Activated CD8-positive, alpha-beta memory T cell treated with anti-CD3 and anti-CD28 coated beads, Interleukin-2, amount 10 ng/mL, durations not matched to agents 7 days and 5 days (primary cell): Measurements from ENCODE around the gene ACTL6B. TPM values are rescaled to one million over a fixed set of nuclear protein-coding genes. Genes with fewer than 3 reads are reported as not detected.

ENCODE experiments used
- ATAC-seq: fragments of 150-1000 bp; cut with Tn5 transposase; one replicate; pipeline ENCODE4 v1.10.0; 2021; ENCODE audit warnings: moderate library complexity
- CTCF ChIA-PET: fragments of 350-600 bp; sonication (Branson Sonifier 250); formaldehyde crosslinking; loops from one replicate; lab custom pipeline; 2021; ENCODE audit warnings: antibody characterized with exemption; lab: Charles Lee
- DNase-seq: peaks from one replicate; pipeline ENCODE4 v3.0.0-alpha.2; 2020
- H3K27ac Mint-ChIP-seq: one replicate; pipeline ENCODE4 v1.8.0; 2021; ENCODE audit warnings: mild to moderate bottlenecking, mixed read lengths
- H3K27me3 Mint-ChIP-seq: one replicate; pipeline ENCODE4 v1.8.0; 2021; ENCODE audit warnings: mixed read lengths
- H3K36me3 Mint-ChIP-seq: one replicate; pipeline ENCODE4 v1.8.0; 2021; ENCODE audit warnings: mild to moderate bottlenecking, mixed read lengths
- H3K4me1 Mint-ChIP-seq: one replicate; pipeline ENCODE4 v1.8.0; 2021; ENCODE audit warnings: mixed read lengths
- H3K4me3 Mint-ChIP-seq: one replicate; pipeline ENCODE4 v1.8.0; 2021; ENCODE audit warnings: mild to moderate bottlenecking, moderate library complexity, mixed read lengths
- H3K9me3 Mint-ChIP-seq: one replicate; pipeline ENCODE4 v1.8.0; 2022; ENCODE audit warnings: low read depth, mixed read lengths
- total RNA-seq, 2 experiments: library from RNA; stranded (reverse); gene quantifications; one replicate each; pipeline ENCODE4 v1.2.3, GENCODE V29; 2021

The ACTL6B gene
- total RNA-seq, 2 experiments from 2014 or later = not detected

DNA sequence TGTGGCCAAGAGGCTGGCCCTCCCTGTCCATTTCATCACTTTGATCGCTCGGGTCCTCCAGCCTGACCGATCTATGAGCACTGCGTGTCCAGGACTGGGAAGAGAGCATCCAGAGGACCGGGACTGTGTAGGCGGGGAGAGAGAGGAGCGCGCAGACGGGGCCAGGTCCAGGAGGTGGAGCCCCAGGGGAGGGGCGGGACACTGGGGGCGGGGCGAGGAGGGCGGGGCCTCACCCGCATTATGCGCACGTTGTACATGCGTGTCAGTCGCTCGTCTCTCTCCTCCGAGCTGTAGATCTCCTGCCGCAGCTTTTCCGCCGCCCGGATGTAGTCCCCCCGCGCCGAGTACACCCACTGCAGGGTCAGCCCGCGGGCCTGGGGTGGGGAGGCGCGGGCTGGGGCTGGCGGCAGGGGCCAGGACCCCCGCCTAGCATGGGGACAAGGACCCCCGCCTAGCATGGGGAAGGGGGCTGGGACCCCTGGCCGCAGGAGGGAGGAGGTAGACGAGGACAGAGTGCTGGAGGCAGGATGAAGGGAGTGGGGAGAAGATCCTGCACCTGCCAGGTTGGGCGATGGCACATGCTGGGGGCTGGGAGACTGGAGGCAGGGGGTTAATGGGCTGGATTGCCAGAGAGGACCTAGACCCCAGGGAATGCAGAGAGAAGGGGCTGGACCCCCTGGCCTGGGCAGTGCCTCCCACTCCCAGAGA is 29.6 kb downstream of the ACTL6B start:
- Mint-ChIP-seq H3K4me3 (peak overlapping the region; percentile 69), H3K27me3 (no peaks in the 10 kb centered on the region), H3K9me3 (no peaks in the 10 kb centered on the region), H3K27ac (peak overlapping the region; percentile 81), H3K4me1 (peaks cover 50% of the 10 kb centered on the region), H3K36me3 (peaks cover 5% of the 10 kb centered on the region)
- DNase-seq (peak; percentile 96), ATAC-seq (peak; percentile 96)
- CTCF ChIA-PET = interaction anchor here (1.1 to 4.8 kb wide), 9 partner anchors 8 to 144 kb away, joined by 3 to 21 read pairs (median 6); partner anchors contain the start of genes FBXO24, GIGYF1, MOSPD3 and POP7

DNA sequence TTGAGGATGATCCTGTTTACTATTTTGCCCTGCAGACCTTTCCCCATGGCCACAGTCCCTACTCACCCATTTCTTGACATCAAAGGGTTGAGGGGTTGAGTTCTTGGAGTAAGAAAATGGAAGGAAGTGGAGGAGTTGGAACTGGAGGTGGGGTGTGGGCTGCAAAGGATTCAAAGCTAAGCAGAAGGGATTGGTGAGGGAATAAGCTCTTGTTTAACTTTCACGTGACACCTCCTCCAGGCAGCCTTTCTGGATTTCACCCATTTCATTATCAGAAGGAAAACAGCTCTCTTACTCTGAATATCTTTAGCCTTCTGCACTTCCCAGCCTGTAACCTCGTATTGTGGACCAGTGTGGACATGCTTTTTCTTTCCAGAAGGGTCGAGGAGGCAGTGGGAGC is 30.2 kb downstream of the ACTL6B start:
- ATAC-seq (no peak), DNase-seq (no peak)
- peak overlapping the region; percentile 69 for H3K4me3 Mint-ChIP-seq
- H3K27me3 Mint-ChIP-seq = no peaks in the 10 kb centered on the region
- CTCF ChIA-PET = interaction anchor here (0.8 to 4.8 kb wide), 10 partner anchors 9 to 143 kb away, joined by 3 to 21 read pairs (median 5); partner anchors contain the start of genes FBXO24, GIGYF1, MOSPD3 and POP7
- peaks cover 48% of the 10 kb centered on the region for H3K4me1 Mint-ChIP-seq
- H3K27ac Mint-ChIP-seq = peak overlapping the region; percentile 81
- H3K9me3 Mint-ChIP-seq = no peaks in the 10 kb centered on the region
- H3K36me3 Mint-ChIP-seq = peaks cover 5% of the 10 kb centered on the region

DNA sequence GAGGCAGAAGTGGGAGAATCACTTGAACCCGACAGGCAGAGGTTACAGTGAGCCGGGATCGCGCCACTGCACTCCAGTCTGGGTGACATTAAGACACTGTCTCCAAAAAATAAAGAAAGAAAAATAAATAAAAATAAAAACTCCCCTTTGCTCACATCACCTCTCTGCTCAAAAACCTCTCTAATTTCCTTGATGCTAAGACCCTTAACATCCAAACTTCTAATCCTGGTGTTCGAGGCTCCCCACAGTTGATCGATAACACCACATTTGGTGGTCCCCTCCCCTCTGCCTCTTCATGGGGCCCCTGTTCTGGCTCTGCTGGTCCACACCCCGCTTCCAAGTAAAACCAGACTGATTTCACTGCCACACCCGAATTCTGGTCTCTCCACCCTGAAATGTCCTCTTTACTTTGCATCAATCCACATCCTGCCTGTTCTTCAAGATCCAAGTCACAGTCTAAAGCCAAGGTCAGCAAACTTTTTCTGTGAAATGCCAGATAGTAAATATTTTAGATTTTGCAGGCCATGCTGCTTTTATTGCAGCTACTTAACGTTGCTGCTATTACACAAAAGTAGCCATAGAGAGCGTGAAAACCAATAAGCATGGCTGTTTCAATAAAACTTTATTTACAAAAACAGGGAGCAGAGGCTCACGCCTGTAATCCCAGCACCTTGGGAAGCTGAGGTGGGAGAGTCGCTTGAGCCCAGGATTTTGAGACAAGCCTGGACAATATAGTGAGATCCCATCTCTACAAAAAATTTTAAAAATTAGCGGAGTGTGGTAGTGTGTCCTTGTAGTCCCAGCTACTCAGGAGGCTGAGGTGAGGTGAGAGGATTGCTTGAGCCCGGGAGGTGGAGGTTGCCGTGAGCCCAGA is 32.1 kb downstream of the ACTL6B start:
- no peaks in the 10 kb centered on the region for H3K9me3 Mint-ChIP-seq
- H3K4me1 Mint-ChIP-seq = peaks cover 40% of the 10 kb centered on the region
- DNase-seq = peak; percentile 62
- no peaks in the 10 kb centered on the region for H3K27me3 Mint-ChIP-seq
- CTCF ChIA-PET = interaction anchor here (0.7 to 4.8 kb wide), 7 partner anchors 9 to 511 kb away, joined by 3 to 21 read pairs (median 4); partner anchors contain the start of genes MOSPD3 and POP7
- H3K36me3 Mint-ChIP-seq = peaks cover 3% of the 10 kb centered on the region
- peak overlapping the region; percentile 82 for H3K27ac Mint-ChIP-seq
- peak overlapping the region; percentile 0 for H3K4me3 Mint-ChIP-seq
- ATAC-seq = no peak

DNA sequence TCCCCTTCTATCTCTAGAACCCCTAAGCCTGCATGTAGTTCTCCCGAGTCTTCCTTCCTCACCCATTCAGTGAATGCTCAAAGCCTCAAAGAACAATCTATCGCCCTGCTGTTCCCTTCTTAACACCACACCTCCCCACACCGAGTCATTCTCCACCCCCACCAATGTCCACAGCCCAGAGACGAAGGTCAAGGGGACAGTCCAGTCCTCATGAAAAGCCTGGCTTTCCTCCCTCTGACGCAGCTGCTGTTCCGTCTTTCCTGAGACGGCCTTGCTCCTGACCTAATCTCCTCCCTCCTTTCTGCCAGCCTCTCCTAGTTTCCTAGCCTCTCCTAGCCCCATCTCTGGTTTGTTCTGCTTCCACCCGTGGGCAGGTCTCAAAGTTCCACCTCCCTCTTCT is 34.7 kb downstream of the ACTL6B start:
- ATAC-seq (no peak), DNase-seq (no peak)
- Mint-ChIP-seq H3K9me3 (no peaks in the 10 kb centered on the region), H3K36me3 (peaks cover 1% of the 10 kb centered on the region), H3K27ac (no peak overlapping the region), H3K27me3 (no peaks in the 10 kb centered on the region), H3K4me1 (peaks cover 29% of the 10 kb centered on the region), H3K4me3 (no peak overlapping the region)
- CTCF ChIA-PET = interaction anchor here (1.0 to 2.2 kb wide), 2 partner anchors 9 to 11 kb away, joined by 5 to 7 read pairs; partner anchors contain the start of gene MOSPD3

DNA sequence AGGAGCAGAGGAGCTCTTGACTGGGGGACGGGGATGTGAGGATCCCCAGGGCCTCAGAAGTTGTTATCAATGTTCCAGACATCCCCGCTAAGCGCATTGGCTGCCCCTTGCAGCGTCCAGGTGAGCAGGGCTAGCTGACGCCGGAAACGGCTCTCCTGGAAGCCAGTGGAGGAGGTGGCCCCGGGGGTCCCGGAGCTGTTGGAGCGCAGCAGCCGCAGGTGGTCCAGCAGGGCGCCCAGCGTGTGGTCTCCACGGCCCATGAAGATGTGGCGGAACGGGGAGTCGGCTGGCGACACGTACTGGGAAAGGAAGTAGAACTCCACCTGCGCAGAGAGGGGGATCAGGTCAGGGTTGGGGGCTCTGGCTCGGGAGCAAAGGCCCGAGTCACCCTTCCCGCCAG is 35.4 kb downstream of the ACTL6B start:
- Mint-ChIP-seq H3K9me3 (no peaks in the 10 kb centered on the region), H3K36me3 (peaks cover 1% of the 10 kb centered on the region), H3K4me1 (peaks cover 22% of the 10 kb centered on the region), H3K27ac (no peak overlapping the region), H3K4me3 (no peak overlapping the region), H3K27me3 (no peaks in the 10 kb centered on the region)
- DNase-seq = no peak
- ATAC-seq = no peak
- CTCF ChIA-PET = interaction anchor here (1.7 to 2.2 kb wide), 2 partner anchors 9 kb away, joined by 7 read pairs; partner anchors contain the start of gene MOSPD3

DNA sequence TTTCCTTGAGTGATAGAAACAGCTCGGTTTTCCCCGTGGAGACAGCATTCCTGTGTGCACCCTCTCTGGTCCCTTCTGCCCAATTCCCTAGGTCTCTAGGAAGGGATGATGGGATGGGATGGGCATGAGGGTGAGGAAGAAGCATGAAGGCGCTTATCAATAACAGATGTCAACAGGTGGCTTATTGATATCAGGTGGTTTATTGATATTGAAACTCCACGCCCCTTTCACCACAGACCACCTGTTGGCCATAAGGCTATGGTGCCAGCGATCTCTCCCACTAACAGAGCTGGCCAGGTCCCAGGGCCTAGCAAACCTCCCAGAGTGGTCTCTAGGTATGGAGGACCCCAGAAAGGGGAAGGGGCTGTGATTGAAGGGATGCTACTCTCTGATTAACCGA is 36.0 kb downstream of the ACTL6B start:
- DNase-seq = no peak
- Mint-ChIP-seq H3K27ac (no peak overlapping the region), H3K4me3 (no peak overlapping the region), H3K36me3 (peaks cover 1% of the 10 kb centered on the region), H3K9me3 (no peaks in the 10 kb centered on the region), H3K27me3 (no peaks in the 10 kb centered on the region), H3K4me1 (peaks cover 16% of the 10 kb centered on the region)
- CTCF ChIA-PET = interaction anchor here (1.7 to 2.2 kb wide), 2 partner anchors 8 to 10 kb away, joined by 7 read pairs; partner anchors contain the start of gene MOSPD3
- ATAC-seq = no peak

DNA sequence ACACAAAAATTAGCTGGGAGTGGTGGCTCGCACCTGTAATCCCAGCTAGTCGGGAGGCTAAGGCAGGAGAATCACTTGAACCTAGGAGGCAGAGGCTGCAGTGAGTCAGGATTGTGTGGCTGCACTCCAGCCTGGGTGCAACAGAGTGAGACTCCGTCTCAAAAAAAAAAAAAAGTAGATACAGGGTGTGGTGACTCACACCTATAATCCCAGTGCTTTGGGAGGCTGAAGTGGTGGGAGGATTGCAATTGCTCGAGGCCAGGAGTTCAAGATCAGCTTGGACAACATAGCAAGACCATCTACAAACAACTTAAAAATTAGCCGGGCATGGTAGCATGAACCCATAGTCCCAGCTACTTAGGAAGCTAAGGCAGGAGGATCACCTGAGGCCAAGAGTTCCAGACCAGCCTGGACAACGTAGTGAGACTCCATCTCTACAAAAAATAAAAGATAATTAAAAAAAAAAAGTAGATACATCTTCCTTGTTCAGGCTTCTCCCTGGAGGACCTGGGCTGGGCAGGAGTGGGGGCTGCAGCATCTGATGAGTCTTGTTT is 41.9 kb downstream of the ACTL6B start:
- no peak overlapping the region for H3K4me3 Mint-ChIP-seq
- no peaks in the 10 kb centered on the region for H3K27me3 Mint-ChIP-seq
- DNase-seq = no peak
- no peak overlapping the region for H3K27ac Mint-ChIP-seq
- no peak for ATAC-seq
- H3K9me3 Mint-ChIP-seq = no peaks in the 10 kb centered on the region
- CTCF ChIA-PET = interaction anchor here (0.9 to 5.3 kb wide), 6 partner anchors 10 to 111 kb away, joined by 3 to 49 read pairs (median 9); partner anchors contain the start of gene GIGYF1
- H3K4me1 Mint-ChIP-seq = peaks cover 22% of the 10 kb centered on the region
- H3K36me3 Mint-ChIP-seq = peaks cover 2% of the 10 kb centered on the region

DNA sequence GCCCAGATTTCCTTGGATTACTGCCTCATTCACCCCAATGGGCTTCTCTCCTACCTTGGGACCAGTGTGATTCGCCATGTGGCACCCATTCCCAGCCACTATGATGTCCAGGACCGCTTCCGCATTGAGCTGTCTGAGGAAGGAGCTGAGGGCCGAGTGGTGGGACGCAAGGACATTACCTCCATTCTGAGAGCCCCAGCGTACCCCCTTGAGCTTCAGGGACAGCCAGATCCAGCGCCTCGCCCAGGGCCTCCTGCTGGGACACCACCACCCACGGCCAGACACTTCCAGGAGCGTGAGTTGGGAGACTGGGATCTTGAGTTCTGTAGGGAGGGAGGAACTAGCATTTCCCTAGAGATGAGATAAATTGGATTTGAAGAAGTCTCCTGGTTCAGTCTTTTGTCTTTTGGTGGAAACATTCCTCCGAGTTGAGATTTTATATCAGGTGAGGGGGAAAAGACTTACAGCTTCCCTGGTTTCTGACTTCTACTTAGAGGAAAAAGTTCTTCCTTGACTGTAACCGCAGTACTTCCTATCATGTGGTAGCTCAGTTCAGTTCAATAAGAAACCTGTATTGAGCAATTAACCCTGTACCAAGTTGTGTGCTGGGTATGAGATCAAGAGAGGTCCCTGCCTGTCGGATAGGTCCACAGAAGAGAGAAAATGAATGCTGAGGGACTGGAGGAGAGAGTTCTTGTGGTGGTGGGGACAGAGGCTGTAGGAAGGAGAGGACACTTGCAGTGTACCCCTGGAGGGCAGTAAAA is 42.7 kb downstream of the ACTL6B start:
- Mint-ChIP-seq H3K27ac (no peak overlapping the region), H3K4me1 (peaks cover 22% of the 10 kb centered on the region), H3K9me3 (no peaks in the 10 kb centered on the region), H3K36me3 (peaks cover 2% of the 10 kb centered on the region), H3K27me3 (no peaks in the 10 kb centered on the region), H3K4me3 (peak overlapping the region; percentile 80)
- DNase-seq = no peak
- ATAC-seq = no peak
- CTCF ChIA-PET = interaction anchor here (0.6 to 5.3 kb wide), 14 partner anchors 8 to 186 kb away, joined by 3 to 49 read pairs (median 8); partner anchors contain the start of genes GIGYF1, MEPCE and POP7

DNA sequence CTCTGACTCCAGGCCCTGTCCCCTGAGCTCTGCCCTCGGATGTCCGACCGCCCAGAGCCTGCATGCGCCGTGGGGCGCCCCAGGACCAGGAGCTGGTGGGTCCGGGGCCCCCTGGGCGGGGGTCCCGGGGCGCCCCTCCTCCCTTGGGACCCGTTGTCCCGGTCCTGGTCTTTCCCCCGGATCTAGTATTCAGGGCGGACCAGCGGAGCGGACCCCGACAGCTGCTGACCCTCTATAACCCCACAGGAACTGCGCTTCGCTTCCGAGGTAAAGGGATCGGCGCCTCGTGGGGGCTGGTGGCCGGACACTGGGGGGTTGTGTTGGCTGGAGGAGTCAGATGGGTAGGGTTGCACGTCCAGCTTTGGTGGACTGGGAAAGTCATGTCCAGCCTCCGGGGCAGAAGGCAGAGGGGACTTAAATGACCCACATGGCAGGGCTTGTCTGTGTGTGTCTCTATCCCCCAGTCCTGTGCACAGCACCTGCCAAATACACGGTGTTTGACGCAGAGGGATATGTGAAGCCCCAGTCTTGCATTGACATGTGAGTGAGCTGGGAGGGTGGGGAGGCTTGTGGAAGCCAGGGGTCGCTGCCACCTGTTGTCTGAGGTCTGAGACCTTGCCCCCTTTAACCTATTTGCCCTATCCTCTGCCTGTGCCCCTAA is 43.4 kb downstream of the ACTL6B start:
- Mint-ChIP-seq H3K9me3 (no peaks in the 10 kb centered on the region), H3K27me3 (no peaks in the 10 kb centered on the region), H3K4me1 (peaks cover 22% of the 10 kb centered on the region), H3K27ac (peak overlapping the region; percentile 57), H3K36me3 (peaks cover 2% of the 10 kb centered on the region), H3K4me3 (peak overlapping the region; percentile 87)
- peak; percentile 54 for DNase-seq
- CTCF ChIA-PET = interaction anchor here (0.6 to 5.3 kb wide), 24 partner anchors 8 to 204 kb away, joined by 3 to 49 read pairs (median 4); partner anchors contain the start of genes FBXO24, GIGYF1, LRCH4 and MEPCE
- peak; percentile 4 for ATAC-seq

DNA sequence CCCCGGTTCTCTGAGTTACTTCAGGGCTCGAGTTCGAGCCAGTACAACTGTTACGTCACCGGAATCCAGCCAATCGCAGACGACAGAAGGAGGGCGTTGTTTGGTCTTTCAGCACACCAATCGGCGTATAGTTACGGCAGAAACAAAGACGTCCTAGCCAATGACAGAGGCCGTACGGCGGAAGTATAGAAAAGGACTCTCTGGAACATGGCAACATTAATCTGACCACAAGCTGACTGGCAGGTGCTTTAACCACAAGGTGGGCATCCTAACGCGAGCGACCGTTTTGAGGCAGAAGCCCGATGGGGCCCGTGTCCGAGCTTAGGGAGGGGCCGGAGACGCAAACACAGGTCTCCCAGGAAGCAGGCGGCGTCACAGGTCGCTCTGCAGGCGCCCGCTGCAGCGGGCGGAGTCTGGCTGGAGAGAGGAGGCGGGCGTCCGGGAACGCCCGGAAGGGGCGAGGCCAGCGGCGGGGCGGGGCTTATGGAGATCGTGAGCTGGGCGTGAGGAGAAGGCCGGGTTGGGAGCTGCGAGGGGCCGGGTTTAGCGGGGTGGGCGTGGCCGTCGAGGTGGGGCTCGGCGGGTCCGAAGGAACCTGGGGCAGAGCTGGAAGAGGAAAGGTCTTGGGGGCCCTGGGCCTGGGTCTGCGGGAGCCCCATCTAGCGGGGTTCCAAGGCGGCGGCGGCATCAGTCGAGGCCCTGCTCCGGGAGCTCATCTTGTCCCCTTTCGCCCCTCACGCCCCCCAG is 44.1 kb downstream of the ACTL6B start, which contains the start of gene MOSPD3:
MOSPD3 (plus strand) TSS at position 558 of the 747 bp plus-strand sequence. CDS start 252 bp downstream, outside the sequence.
- H3K9me3 Mint-ChIP-seq = no peaks in the 10 kb centered on the region
- peaks cover 2% of the 10 kb centered on the region for H3K36me3 Mint-ChIP-seq
- no peaks in the 10 kb centered on the region for H3K27me3 Mint-ChIP-seq
- peak within 1 kb of the TSS; percentile 87 for H3K4me3 Mint-ChIP-seq
- DNase-seq = peak; percentile 99
- H3K27ac Mint-ChIP-seq = peak within 1 kb of the TSS; percentile 100
- CTCF ChIA-PET = interaction anchor here (0.7 to 5.3 kb wide), 22 partner anchors 9 to 204 kb away, joined by 3 to 49 read pairs (median 5); partner anchors contain the start of genes FBXO24, GIGYF1, LRCH4 and MEPCE
- H3K4me1 Mint-ChIP-seq = peaks cover 22% of the 10 kb centered on the region
- ATAC-seq = peak; percentile 95

DNA sequence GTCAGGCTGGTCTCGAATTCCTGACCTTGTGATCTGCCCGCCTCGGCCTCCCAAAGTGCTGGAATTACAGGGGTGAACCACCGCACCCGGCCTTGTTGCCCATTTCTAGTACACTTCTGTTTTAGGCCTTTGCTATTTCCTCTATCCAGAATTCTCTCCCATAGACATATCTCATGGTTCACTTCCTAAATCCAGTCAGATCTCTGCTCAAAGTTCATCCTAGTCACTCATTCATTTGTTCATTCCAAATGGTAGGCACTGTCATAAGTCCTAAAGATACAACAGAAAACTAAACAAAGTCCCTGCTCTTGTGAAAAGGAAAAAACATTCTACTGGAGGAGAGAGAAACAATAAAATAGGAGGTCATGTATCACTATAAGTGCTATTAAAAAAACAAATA is 46.3 kb downstream of the ACTL6B start:
- Mint-ChIP-seq H3K4me3 (no peak overlapping the region), H3K27me3 (peaks cover 5% of the 10 kb centered on the region), H3K27ac (no peak overlapping the region), H3K36me3 (peaks cover 2% of the 10 kb centered on the region), H3K4me1 (peaks cover 34% of the 10 kb centered on the region), H3K9me3 (no peaks in the 10 kb centered on the region)
- CTCF ChIA-PET = no interaction called here
- no peak for DNase-seq
- no peak for ATAC-seq
